OCI-LY1 (cell line): ENCODE results near the gene DOCK2.

Source experiments
- H2AFZ ChIP-seq: fragments of 200-600 bp; sonication (generic), shearing (Covaris generic); 2 replicates; pipeline ENCODE4 v1.6.0; 2014; ENCODE audit warnings: antibody characterized with exemption, mild to moderate bottlenecking, low read length
- H3F3A ChIP-seq: fragments of 200-600 bp; sonication (generic), shearing (Covaris generic); 2 replicates; pipeline ENCODE4 v1.6.0; 2014; ENCODE audit warnings: mild to moderate bottlenecking, antibody characterized with exemption, low read length, moderate library complexity; ENCODE audit not compliant: insufficient read depth
- H3K27ac ChIP-seq: fragments of 200-600 bp; sonication (generic); 2 replicates; pipeline ENCODE4 v1.5.1; 2014; ENCODE audit warnings: low read length, mixed run types, mild to moderate bottlenecking, low read depth; ENCODE audit not compliant: poor library complexity, severe bottlenecking
- H3K27me3 ChIP-seq: fragments of 200-600 bp; sonication (generic); 2 replicates; pipeline ENCODE4 v1.6.0; 2014; ENCODE audit warnings: antibody characterized with exemption, mild to moderate bottlenecking, low read length, moderate library complexity; ENCODE audit not compliant: insufficient read depth
- H3K36me3 ChIP-seq: fragments of 200-600 bp; sonication (generic); 2 replicates; pipeline ENCODE4 v1.6.1; 2014; ENCODE audit warnings: mild to moderate bottlenecking, antibody characterized with exemption, low read length, moderate library complexity, mixed read lengths; ENCODE audit not compliant: insufficient read depth
- H3K4me1 ChIP-seq: fragments of 200-600 bp; sonication (generic); 2 replicates; pipeline ENCODE4 v1.5.1; 2014; ENCODE audit warnings: mild to moderate bottlenecking, low read length, moderate library complexity; ENCODE audit not compliant: insufficient read depth, severe bottlenecking
- H3K4me2 ChIP-seq: fragments of 200-600 bp; sonication (generic), shearing (Covaris generic); 2 replicates; pipeline ENCODE4 v1.6.1; 2014; ENCODE audit warnings: low read length
- H3K4me3 ChIP-seq: fragments of 200-600 bp; sonication (generic); 2 replicates; pipeline ENCODE4 v1.5.1; 2014; ENCODE audit warnings: low read length, low read depth, mild to moderate bottlenecking, mixed read lengths; ENCODE audit not compliant: poor library complexity, severe bottlenecking
- H3K79me2 ChIP-seq: fragments of 200-600 bp; shearing (Covaris generic); 2 replicates; pipeline ENCODE4 v1.6.1; 2016; ENCODE audit warnings: mixed run types, low read length, mixed read lengths; ENCODE audit not compliant: insufficient read depth
- H3K9ac ChIP-seq: fragments of 200-600 bp; sonication (generic), shearing (Covaris generic); 2 replicates; pipeline ENCODE4 v1.6.1; 2014; ENCODE audit warnings: mild to moderate bottlenecking, low read length, mixed read lengths
- H3K9me2 ChIP-seq: fragments of 200-600 bp; sonication (generic), shearing (Covaris generic); 2 replicates; pipeline ENCODE4 v1.6.1; 2014; ENCODE audit warnings: low read depth, mild to moderate bottlenecking, low read length, mixed read lengths
- H3K9me3 ChIP-seq: fragments of 200-600 bp; shearing (Covaris generic); 2 replicates; pipeline ENCODE4 v1.6.1; 2014; ENCODE audit warnings: low read length, mixed read lengths
- H4K20me1 ChIP-seq: fragments of 200-600 bp; sonication (generic), shearing (Covaris generic); 2 replicates; pipeline ENCODE4 v1.6.0; 2016; ENCODE audit warnings: mild to moderate bottlenecking, low read length; ENCODE audit not compliant: insufficient read depth
- EZH2 ChIP-seq: fragments of 200-600 bp; sonication (generic), shearing (Covaris generic); IDR thresholded peaks from 2 replicates; pipeline ENCODE4 v1.8.0; 2017; ENCODE audit warnings: borderline replicate concordance, mixed run types, mild to moderate bottlenecking, antibody characterized with exemption, low read length, moderate library complexity, mixed read lengths
- TF ChIP-seq, protein P1 (sequence below): fragments of 200-600 bp; sonication (generic), shearing (Covaris generic); IDR thresholded peaks from 2 replicates; pipeline ENCODE4 v1.5.1; 2017; ENCODE audit warnings: mild to moderate bottlenecking, antibody characterized with exemption, low read length, moderate library complexity, mixed read lengths

DOCK2 gene

DNA sequence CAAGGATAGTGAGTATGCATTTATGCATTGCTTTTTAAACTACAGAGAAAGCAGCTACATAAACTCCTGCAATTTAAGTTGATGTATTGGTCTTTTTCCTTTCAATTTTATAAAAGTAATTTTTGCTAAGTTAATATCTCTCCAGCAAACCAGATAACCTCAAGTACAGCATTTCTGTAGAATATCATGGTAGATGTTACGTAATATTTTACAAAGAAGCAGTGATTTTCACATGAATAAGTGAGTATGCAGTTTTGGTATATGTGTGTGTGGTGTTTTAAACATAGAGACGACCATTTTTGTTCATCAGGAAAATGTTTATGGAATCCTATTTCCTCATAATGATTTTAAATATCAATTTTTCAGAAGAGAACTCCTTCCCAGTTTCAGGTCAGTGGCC is 224.4 kb downstream of the DOCK2 start:
- Histone ChIP-seq H3K9me3 (no peaks in the 10 kb centered on the region), H2AFZ (no peak overlapping the region), H3K4me3 (no peak overlapping the region), H3K27ac (no peak overlapping the region), H3K4me2 (no peak overlapping the region), H3K27me3 (no peaks in the 10 kb centered on the region), H3K9me2 (no peaks in the 10 kb centered on the region), H3K9ac (no peak overlapping the region), H3K79me2 (no peaks in the 10 kb centered on the region), H3F3A (no peaks in the 10 kb centered on the region), H3K4me1 (no peaks in the 10 kb centered on the region), H4K20me1 (no peaks in the 10 kb centered on the region), H3K36me3 (peaks cover 2% of the 10 kb centered on the region; the same call in 1 of the 2 replicates)
- TF ChIP-seq EZH2 = no peak

DNA sequence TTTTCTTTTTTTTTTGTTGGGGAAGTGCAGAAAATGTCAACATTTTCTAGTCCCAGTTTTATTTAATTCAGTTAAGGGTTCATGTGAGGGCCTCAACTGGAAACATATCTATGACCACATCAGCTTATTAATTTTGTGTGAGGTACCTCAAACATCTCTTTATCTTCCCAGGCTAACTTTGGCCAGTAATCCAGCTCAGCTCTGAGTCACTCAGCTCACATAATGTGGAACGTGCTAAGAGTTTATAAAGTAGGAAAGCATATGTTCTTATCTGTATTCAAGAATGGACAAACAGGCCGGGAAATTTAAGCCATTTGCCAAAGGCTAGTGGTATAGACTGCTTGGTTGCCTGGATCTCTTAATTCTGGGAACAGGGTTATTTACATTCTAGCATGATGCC is 224.9 kb downstream of the DOCK2 start:
- Histone ChIP-seq H4K20me1 (no peaks in the 10 kb centered on the region), H3K36me3 (no peaks in the 10 kb centered on the region; the same call in 1 of the 2 replicates), H3K79me2 (no peaks in the 10 kb centered on the region), H3K9ac (no peak overlapping the region), H3K9me2 (no peaks in the 10 kb centered on the region), H3K4me3 (no peak overlapping the region), H2AFZ (no peak overlapping the region), H3K4me1 (no peaks in the 10 kb centered on the region), H3K9me3 (no peaks in the 10 kb centered on the region), H3K27ac (no peak overlapping the region), H3K27me3 (no peaks in the 10 kb centered on the region), H3K4me2 (no peak overlapping the region), H3F3A (no peaks in the 10 kb centered on the region)
- TF ChIP-seq, protein P1, sequence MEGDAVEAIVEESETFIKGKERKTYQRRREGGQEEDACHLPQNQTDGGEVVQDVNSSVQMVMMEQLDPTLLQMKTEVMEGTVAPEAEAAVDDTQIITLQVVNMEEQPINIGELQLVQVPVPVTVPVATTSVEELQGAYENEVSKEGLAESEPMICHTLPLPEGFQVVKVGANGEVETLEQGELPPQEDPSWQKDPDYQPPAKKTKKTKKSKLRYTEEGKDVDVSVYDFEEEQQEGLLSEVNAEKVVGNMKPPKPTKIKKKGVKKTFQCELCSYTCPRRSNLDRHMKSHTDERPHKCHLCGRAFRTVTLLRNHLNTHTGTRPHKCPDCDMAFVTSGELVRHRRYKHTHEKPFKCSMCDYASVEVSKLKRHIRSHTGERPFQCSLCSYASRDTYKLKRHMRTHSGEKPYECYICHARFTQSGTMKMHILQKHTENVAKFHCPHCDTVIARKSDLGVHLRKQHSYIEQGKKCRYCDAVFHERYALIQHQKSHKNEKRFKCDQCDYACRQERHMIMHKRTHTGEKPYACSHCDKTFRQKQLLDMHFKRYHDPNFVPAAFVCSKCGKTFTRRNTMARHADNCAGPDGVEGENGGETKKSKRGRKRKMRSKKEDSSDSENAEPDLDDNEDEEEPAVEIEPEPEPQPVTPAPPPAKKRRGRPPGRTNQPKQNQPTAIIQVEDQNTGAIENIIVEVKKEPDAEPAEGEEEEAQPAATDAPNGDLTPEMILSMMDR = no peak
- no peak for TF ChIP-seq EZH2

DNA sequence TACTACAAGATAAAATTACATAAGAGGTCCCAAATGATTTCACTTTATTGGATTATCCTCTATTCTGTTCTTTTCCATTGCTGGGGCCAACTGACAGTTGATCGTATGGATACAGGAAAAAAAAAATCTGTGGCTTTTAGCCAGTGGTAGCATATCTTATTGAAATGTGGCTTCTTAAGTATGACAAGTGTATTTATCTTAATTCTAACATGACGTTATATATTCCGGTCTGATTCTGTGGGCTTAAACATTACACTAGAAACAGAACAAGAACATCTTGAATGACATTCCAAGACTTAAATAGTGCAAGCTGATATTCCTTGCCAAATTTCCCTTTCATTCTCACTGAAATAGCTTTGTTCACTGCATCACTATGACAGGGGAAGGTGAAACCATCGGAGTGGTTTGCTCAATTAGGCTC is 225.3 kb downstream of the DOCK2 start:
- H3K27me3 ChIP-seq = no peaks in the 10 kb centered on the region
- no peak overlapping the region for H3K9ac ChIP-seq
- no peaks in the 10 kb centered on the region; the same call in 1 of the 2 replicates for H3K36me3 ChIP-seq
- no peaks in the 10 kb centered on the region for H3K9me3 ChIP-seq
- TF ChIP-seq, protein P1 = no peak
- no peak for TF ChIP-seq EZH2
- H3K4me2 ChIP-seq = no peak overlapping the region
- no peak overlapping the region for H3K4me3 ChIP-seq
- H3K79me2 ChIP-seq = no peaks in the 10 kb centered on the region
- H3K4me1 ChIP-seq = no peaks in the 10 kb centered on the region
- H3F3A ChIP-seq = no peaks in the 10 kb centered on the region
- no peak overlapping the region for H2AFZ ChIP-seq
- no peaks in the 10 kb centered on the region for H4K20me1 ChIP-seq
- no peaks in the 10 kb centered on the region for H3K9me2 ChIP-seq
- H3K27ac ChIP-seq = no peak overlapping the region

DNA sequence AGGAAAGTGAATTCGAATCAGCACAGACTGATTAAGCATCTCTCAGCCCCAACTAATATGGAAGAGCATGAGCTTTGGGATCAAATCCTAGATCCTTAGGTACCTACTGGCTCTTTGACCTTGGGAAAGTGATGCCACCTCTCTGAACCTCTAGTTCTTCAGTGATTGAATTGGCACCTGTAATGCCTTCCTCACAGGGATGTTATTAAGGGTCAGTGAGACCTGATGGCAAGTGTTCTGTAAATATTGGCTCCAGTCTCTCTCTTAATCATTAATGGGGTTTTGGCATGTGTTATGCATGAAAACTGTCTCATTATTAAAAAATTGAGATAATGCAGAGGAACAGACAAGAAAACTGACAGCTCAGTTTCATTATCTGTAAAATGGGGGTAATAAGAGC is 227.4 kb downstream of the DOCK2 start:
- H3K36me3 ChIP-seq = peaks cover 14% of the 10 kb centered on the region; the same call in 1 of the 2 replicates
- no peaks in the 10 kb centered on the region for H3F3A ChIP-seq
- no peak overlapping the region for H3K4me3 ChIP-seq
- no peaks in the 10 kb centered on the region for H3K9me3 ChIP-seq
- H3K27ac ChIP-seq = no peak overlapping the region
- no peaks in the 10 kb centered on the region for H3K79me2 ChIP-seq
- H3K27me3 ChIP-seq = no peaks in the 10 kb centered on the region
- no peak overlapping the region for H2AFZ ChIP-seq
- no peak for TF ChIP-seq EZH2
- TF ChIP-seq, protein P1 = no peak
- no peak overlapping the region for H3K9ac ChIP-seq
- H3K4me2 ChIP-seq = no peak overlapping the region
- no peaks in the 10 kb centered on the region for H3K9me2 ChIP-seq
- H3K4me1 ChIP-seq = no peaks in the 10 kb centered on the region
- no peaks in the 10 kb centered on the region for H4K20me1 ChIP-seq
